ENCODE measurements around the gene RNF167. TPM values are rescaled to one million over a fixed set of nuclear protein-coding genes. Genes with fewer than 3 reads are reported as not detected.

The RNF167 gene
- total and polyA plus RNA-seq, 2 of the 13 experiments (the other 11 are each of a cell fraction or from before 2014, with no cell fraction given), result 44.1 to 45.4 TPM

- TF ChIP-seq MAZ (IDR thresholded peaks at IDR 0.05; ENCODE audit: borderline replicate concordance, low read depth, low read length) (peak; percentile 14; the same call in 1 of the 2 replicates), MAZ (CRISPR knock-in tag; IDR thresholded peaks at IDR 0.05; ENCODE audit: low read depth) (no peak; the same call in 1 of the 2 replicates), PTBP1 (IDR thresholded peaks at IDR 0.05; ENCODE audit: low read depth, low read length, poor library complexity, severe bottlenecking) (no peak), POGK (CRISPR knock-in tag; conservative IDR thresholded peaks at IDR 0.05) (0 out of 2 replicates have a peak, but pooled peaks have one; percentile 56), HNRNPK (IDR thresholded peaks at IDR 0.05; ENCODE audit: low read depth, low read length, poor library complexity, severe bottlenecking) (peak; percentile 27), HDAC6 (IDR thresholded peaks at IDR 0.05; ENCODE audit: low read depth, low read length) (no peak), RFX3 (CRISPR knock-in tag; IDR thresholded peaks at IDR 0.05) (no peak), TFDP2 (CRISPR knock-in tag; IDR thresholded peaks at IDR 0.05) (0 out of 2 replicates have a peak, but pooled peaks have one; percentile 9), SOX6 (IDR thresholded peaks at IDR 0.05) (no peak), SOX6 (CRISPR knock-in tag; IDR thresholded peaks at IDR 0.05) (no peak), ARID4A (CRISPR knock-in tag; IDR thresholded peaks at IDR 0.05; ENCODE audit: borderline replicate concordance) (no peak), ZNF460 (CRISPR knock-in tag; IDR thresholded peaks at IDR 0.05; ENCODE audit: borderline replicate concordance) (no peak), ZFP90 (CRISPR knock-in tag; IDR thresholded peaks at IDR 0.05; ENCODE audit: borderline replicate concordance) (no peak), DNMT3B (CRISPR knock-in tag; conservative IDR thresholded peaks at IDR 0.05) (0 out of 2 replicates have a peak, but pooled peaks have one; percentile 45), SALL1 (CRISPR knock-in tag; IDR thresholded peaks at IDR 0.05) (0 out of 2 replicates have a peak, but pooled peaks have one; percentile 41), ZNF451 (CRISPR knock-in tag; IDR thresholded peaks at IDR 0.05) (no peak), UBTF (CRISPR knock-in tag; IDR thresholded peaks at IDR 0.05) (peak; percentile 57; the same call in 1 of the 2 replicates)
Measured at GRCh38 chr17:4969047-4969550, 29.0 kb downstream of the RNF167 start (continued).

Data from HepG2 (cell line).